ENCODE data around the gene TMEM240.
"Not testable (repeated sequence)": the region's sequence is repeated elsewhere in the genome, so short reads cannot be mapped to it uniquely, and the experiment has no call there.

DNA sequence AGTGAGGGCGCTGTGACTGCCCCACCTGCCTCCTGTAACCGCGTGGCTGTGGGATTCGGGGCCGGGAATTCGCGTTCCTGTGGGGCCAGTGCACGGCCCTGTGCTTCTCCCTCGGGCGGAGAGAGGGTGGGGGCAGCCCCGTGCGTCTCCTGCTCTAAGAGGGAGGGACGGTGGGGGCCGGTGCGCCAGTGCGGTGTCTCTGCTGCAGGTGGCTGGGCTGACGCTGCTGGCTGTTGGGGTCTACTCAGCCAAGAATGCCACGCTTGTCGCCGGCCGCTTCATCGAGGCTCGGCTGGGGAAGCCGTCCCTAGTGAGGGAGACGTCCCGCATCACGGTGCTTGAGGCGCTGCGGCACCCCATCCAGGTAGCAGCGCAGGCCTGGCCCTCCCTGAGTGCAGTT, 17.9 kb downstream of the TMEM240 start:
- TF ChIP-seq EZH2 (IDR thresholded peaks at IDR 0.05; ENCODE audit: insufficient read depth, poor library complexity, severe bottlenecking); EZH2phosphoT487 (IDR thresholded peaks at IDR 0.05; ENCODE audit: insufficient read depth, low read depth): not testable (repeated sequence)

Data from GM23248 (cell line).